GM18909 (cell line): Measurements from ENCODE around the gene IGF2R.
A peak's percentile ranks its signal among the peaks of the same experiment; 100 is the strongest.
"Not testable (repeated sequence)": the region's sequence is repeated elsewhere in the genome, so short reads cannot be mapped to it uniquely, and the experiment has no call there.

Source experiments
- ATAC-seq: cut with Tn5 transposase; IDR thresholded peaks from one replicate; pipeline ENCODE4 v1.9.1; 2021; ENCODE audit warnings: mild to moderate bottlenecking; ENCODE audit not compliant: unreplicated experiment, poor library complexity

IGF2R gene

GRCh38 chr6:159948199-159948598, 20.7 kb upstream of the IGF2R start:
- no peak for ATAC-seq

GRCh38 chr6:159951772-159952171, 17.1 kb upstream of the IGF2R start:
- no peak for ATAC-seq

- no peak for ATAC-seq
Observed at GRCh38 chr6:159952289-159953005, 16.4 kb upstream of the IGF2R start.

- ATAC-seq, result no peak
Observed at GRCh38 chr6:159953091-159953601, 15.7 kb upstream of the IGF2R start.

- ATAC-seq, result no peak
Observed at GRCh38 chr6:159955945-159956361, 12.9 kb upstream of the IGF2R start.

- ATAC-seq, result no peak
Observed at GRCh38 chr6:159957071-159957673, 11.7 kb upstream of the IGF2R start.

GRCh38 chr6:159959165-159959975, 9.5 kb upstream of the IGF2R start:
- ATAC-seq, result peak; percentile 80

GRCh38 chr6:159959976-159960384, 8.9 kb upstream of the IGF2R start:
- no peak for ATAC-seq

- ATAC-seq, result no peak
Observed at GRCh38 chr6:159960485-159960884, 8.4 kb upstream of the IGF2R start.

GRCh38 chr6:159961528-159961927, 7.4 kb upstream of the IGF2R start:
- ATAC-seq, result no peak

- ATAC-seq, result no peak
Observed at GRCh38 chr6:159963111-159963510, 5.8 kb upstream of the IGF2R start.

- no peak for ATAC-seq
Observed at GRCh38 chr6:159964046-159964445, 4.8 kb upstream of the IGF2R start.

- ATAC-seq, result no peak
Observed at GRCh38 chr6:159966339-159966738, 2.5 kb upstream of the IGF2R start.

GRCh38 chr6:159966981-159967380, 1.9 kb upstream of the IGF2R start:
- no peak for ATAC-seq

GRCh38 chr6:159967621-159968020, 1.3 kb upstream of the IGF2R start:
- not testable (repeated sequence) for ATAC-seq

- ATAC-seq, result peak; percentile 31
Observed at GRCh38 chr6:159969204-159969912, 476 bp downstream of the IGF2R start.

- ATAC-seq, result peak; percentile 45
Observed at GRCh38 chr6:159969921-159970320, 1.0 kb downstream of the IGF2R start.

GRCh38 chr6:159970659-159971063, 1.8 kb downstream of the IGF2R start:
- ATAC-seq, result no peak

- no peak for ATAC-seq
Observed at GRCh38 chr6:159971341-159972178, 2.7 kb downstream of the IGF2R start.
